ENCODE data around the gene HOXB3.

DNA sequence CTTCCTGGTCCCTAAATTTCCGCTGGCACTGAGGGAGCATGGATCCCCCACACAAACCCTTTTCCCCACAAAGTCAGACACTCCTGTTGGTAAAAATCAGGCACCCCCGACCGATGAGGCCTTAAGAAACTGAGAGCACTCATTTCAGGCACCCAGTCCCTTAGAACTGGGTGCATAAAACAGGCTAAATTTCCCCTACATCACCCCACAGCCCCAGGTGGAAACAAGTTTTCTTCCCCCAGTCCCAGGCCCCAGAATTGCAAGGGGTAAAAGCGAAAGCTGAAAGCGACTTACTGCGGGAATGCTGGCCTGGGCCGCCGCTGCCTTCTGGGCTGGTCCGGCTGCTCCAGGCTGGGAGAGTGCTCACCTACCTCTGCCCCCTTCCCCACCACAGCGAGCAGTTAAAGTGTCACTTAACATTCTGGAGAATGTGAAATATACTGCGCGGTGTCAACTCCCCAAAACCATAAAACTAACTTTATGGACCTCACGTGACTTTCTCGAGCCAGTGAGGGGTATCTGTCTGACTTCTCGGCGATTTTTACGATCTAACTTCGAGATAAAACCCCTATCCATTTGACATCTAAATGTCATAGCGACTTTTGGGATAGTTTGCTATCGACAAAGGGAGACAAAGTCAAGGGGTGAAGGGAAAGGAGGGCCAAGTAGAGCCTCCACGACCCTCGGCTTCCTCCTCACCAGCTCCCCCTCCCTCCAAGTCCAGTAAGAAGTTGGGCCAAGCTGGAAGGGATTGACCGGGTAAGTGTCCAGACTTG is at the start of gene HOXB3:
- TF ChIP-seq, protein P1, sequence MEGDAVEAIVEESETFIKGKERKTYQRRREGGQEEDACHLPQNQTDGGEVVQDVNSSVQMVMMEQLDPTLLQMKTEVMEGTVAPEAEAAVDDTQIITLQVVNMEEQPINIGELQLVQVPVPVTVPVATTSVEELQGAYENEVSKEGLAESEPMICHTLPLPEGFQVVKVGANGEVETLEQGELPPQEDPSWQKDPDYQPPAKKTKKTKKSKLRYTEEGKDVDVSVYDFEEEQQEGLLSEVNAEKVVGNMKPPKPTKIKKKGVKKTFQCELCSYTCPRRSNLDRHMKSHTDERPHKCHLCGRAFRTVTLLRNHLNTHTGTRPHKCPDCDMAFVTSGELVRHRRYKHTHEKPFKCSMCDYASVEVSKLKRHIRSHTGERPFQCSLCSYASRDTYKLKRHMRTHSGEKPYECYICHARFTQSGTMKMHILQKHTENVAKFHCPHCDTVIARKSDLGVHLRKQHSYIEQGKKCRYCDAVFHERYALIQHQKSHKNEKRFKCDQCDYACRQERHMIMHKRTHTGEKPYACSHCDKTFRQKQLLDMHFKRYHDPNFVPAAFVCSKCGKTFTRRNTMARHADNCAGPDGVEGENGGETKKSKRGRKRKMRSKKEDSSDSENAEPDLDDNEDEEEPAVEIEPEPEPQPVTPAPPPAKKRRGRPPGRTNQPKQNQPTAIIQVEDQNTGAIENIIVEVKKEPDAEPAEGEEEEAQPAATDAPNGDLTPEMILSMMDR (IDR thresholded peaks at IDR 0.05 in 4 of 5, conservative IDR thresholded peaks at IDR 0.05 in 1 of 5) = no peak
- TF ChIP-seq POLR2A (IDR thresholded peaks at IDR 0.05) = no peak

Measured in gastrocnemius medialis (tissue), 4 donors.